GM12874 (cell line): ENCODE measurements around the gene PRSS38.

Experiments used
- TF ChIP-seq, protein P1 (sequence below): IDR thresholded peaks from 2 replicates; pipeline ENCODE4 v1.5.1; 2011; ENCODE audit warnings: low read depth, mild to moderate bottlenecking, control low read depth, low read length, moderate library complexity; ENCODE audit not compliant: insufficient read depth

Gene PRSS38

DNA sequence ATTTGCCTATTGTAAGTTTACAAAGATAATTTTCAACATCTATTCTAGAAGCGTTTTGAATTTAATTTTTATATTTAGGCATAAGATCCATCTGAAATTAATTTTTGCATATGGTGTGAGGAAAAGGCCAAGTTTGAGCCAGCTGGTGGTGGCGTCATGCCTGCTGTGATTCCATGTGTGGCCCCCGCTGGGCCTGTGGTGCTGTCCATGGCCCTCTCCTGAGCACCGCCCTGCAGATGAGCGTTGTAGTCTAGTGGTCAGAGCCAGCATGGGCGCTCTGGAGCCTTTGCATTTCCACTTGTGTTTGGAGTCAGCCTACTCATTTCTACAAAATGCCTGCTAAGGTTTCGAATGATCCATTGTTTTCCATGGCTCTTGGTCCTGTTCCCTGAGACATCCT lies 22.7 kb downstream of the PRSS38 start:
- TF ChIP-seq, protein P1, sequence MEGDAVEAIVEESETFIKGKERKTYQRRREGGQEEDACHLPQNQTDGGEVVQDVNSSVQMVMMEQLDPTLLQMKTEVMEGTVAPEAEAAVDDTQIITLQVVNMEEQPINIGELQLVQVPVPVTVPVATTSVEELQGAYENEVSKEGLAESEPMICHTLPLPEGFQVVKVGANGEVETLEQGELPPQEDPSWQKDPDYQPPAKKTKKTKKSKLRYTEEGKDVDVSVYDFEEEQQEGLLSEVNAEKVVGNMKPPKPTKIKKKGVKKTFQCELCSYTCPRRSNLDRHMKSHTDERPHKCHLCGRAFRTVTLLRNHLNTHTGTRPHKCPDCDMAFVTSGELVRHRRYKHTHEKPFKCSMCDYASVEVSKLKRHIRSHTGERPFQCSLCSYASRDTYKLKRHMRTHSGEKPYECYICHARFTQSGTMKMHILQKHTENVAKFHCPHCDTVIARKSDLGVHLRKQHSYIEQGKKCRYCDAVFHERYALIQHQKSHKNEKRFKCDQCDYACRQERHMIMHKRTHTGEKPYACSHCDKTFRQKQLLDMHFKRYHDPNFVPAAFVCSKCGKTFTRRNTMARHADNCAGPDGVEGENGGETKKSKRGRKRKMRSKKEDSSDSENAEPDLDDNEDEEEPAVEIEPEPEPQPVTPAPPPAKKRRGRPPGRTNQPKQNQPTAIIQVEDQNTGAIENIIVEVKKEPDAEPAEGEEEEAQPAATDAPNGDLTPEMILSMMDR: no peak

DNA sequence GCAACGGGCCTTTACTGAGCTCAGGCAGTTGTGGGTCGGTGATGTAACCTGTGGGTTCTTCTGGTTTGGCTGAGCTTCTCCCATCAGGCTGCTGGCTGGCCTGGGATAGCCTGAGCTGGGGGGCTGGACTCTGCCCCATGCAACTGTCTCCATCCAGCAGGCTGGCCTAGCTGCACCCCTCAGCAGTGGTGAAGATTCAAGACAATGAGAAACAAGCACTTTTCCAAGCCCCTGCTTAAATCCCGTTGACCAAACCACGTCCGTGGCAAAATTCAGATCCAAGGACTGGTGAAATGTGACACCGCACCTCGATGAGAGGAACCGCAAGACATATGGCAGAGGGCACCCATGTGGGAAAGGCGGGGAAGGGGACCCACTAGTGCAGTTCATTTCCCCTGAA lies 25.6 kb downstream of the PRSS38 start:
- TF ChIP-seq, protein P1: no peak

DNA sequence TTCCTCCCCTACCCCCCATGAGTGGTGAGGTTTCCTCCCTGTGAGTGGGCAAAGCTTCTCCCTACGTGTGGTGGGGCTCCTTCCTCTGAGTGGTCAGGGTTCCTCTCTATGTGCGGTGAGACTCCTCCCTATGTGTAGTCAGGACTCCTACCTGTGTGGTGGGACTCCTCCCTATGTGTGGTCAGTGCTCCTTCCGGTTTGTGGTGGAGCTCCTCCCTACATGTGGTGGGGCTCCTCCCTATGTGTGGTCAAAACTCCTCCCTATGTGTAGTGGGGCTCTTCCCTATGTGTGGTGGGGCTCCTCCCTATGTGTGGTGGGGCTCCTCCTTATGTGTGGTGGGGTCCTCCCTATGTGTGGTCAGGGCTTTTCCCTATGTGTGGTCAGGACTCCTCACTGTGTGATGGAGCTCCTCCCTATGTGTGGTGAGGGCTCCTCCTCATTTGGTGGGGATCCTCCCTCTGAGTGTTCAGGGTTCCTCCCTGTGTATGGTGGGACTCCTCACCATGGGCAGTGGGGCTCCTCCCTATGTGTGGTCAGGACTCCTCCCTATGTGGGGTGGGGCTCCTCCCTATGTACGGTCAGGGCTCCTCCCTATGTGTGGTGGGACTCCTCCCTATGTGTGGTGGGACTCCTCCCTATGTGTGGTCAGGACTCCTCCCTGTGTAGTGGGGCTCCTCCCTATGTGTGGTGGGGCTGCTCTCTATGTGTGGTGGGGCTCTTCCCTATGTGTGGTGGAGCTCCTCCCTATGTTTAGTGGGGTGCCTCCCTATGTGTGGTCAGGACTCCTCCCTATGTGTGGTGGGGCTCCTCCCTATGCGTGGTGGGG lies 29.1 kb downstream of the PRSS38 start:
- TF ChIP-seq, protein P1: no peak

DNA sequence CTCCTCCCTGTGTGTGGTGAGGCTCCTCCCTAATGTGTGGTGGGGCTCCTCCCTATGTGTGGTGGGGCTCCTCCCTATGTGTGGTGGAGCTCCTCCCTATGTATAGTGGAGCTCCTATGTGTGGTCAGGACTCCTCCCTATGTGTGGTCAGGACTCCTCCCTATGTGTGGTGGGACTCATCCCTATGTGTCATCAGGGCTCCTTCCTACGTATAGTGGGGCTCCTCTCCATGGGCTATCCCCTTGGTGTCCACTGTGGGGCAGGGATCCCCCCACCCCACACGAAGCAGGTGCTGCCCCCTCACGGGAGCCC lies 29.6 kb downstream of the PRSS38 start:
- TF ChIP-seq, protein P1: no peak

DNA sequence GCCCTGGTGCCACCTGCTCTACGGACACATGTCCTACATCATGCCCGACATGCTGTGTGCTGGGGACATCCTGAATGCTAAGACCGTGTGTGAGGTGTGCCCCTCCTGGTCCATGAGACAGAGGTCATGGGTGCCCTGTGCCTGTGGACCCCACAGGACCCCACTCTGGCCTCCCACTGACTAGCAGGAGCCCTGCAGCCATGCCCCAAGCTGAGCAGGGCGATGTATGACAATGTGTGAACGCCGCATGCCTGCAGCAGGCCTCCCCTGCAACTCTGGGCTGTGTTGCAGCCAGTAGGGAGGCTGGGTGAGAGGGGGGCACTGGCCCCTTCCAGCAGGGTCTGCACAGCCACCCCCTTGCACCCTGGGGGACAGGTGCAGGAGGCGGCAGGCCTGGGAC lies 30.0 kb downstream of the PRSS38 start:
- TF ChIP-seq, protein P1: no peak

DNA sequence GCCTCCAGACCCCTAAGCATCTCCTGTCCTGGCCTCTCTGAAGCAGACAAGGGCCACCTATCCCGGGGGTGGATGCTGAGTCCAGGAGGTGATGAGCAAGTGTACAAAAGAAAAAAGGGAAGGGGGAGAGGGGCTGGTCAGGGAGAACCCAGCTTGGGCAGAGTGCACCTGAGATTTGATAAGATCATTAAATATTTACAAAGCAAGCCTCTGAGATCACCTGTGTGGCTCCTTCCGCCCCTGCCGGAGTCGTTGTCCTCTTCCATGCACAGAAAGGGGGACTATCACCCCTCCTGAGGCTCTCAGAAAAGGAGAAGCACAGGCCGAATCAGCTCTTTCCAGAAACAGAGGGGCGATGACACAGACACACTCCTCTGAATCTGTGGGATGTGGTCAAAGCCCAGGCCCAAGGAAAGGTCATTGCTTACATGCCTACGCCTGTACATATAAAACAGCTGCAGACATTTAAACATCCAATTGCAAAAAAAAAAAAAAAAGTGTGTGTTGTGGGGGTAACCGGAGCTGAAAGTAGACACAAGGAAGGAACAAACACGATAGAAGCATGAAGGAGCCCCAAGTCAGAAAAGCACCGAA lies 30.9 kb downstream of the PRSS38 start:
- TF ChIP-seq, protein P1: no peak

DNA sequence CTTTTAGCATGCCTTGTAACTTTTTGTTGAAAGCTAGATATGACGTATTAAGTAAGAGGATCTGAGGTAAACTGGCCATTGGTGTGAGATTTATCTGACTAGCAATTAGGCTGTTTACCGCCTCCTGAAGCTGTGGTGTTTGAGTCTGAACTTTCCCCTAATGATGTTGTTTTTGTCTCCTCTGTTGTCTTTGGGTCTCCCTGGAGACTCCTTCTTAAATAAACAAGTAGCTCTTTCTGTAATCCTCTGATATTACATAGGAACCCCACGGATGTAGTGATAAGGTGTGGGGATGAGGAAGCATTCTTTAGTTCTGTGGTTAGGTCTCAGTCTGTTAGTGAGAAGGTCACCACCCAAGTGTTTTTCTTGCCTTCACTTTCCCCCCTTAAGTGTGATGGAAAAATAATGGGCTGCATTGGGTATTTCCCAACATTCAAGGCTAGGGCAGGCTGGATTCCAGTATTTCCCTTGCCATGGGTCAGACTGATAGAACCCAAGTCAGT lies 33.0 kb downstream of the PRSS38 start:
- TF ChIP-seq, protein P1: no peak
